ENCODE data around the gene SLC18A2.

- TF ChIP-seq EZH2 (IDR thresholded peaks at IDR 0.05): no peak
- TF ChIP-seq POLR2AphosphoS5 (IDR thresholded peaks at IDR 0.05; ENCODE audit: borderline replicate concordance, low read depth, low read length): no peak
- no peak for TF ChIP-seq FOXP2 (optimal IDR thresholded peaks at IDR 0.05; ENCODE audit: control extremely low read depth, extremely low read length, insufficient read depth)
Measured at GRCh38 chr10:117271427-117271826, 30.5 kb downstream of the SLC18A2 start.
